PFSK-1 (cell line): ENCODE data around the gene UCP2. TPM values are rescaled to one million over a fixed set of nuclear protein-coding genes. Genes with fewer than 3 reads are reported as not detected.

ENCODE experiments used
- FOXP2 ChIP-seq: optimal IDR thresholded peaks from 2 replicates; pipeline ENCODE3; 2011; ENCODE audit warnings: borderline replicate concordance, control low read depth, inconsistent platforms; ENCODE audit not compliant: insufficient read depth; ENCODE audit errors: extremely low read length, extremely low read depth
- POLR2AphosphoS5 ChIP-seq: IDR thresholded peaks from 2 replicates; pipeline ENCODE4 v1.6.1; 2012; ENCODE audit warnings: low read depth, mild to moderate bottlenecking, control low read depth, low read length, moderate library complexity
- REST ChIP-seq, 2 experiments: IDR thresholded peaks; 2 replicates each; pipeline versions ENCODE4 v1.6.1 to v1.8.0; 2011 to 2012; ENCODE audit warnings: low read depth in 2 of 2, low read length in 2 of 2, control low read depth in 1 of 2, inconsistent platforms in 1 of 2, mild to moderate bottlenecking in 1 of 2, moderate library complexity in 1 of 2; ENCODE audit not compliant: insufficient read depth in 1 of 2
- SIN3A ChIP-seq: IDR thresholded peaks from 2 replicates; pipeline ENCODE4 v1.6.1; 2012; ENCODE audit warnings: mild to moderate bottlenecking, low read length, moderate library complexity, borderline replicate concordance; ENCODE audit not compliant: insufficient read depth
- TAF1 ChIP-seq: IDR thresholded peaks from 2 replicates; pipeline ENCODE4 v1.6.1; 2012; ENCODE audit warnings: low read length, control low read depth, borderline replicate concordance; ENCODE audit not compliant: insufficient read depth
- polyA plus RNA-seq: library from polyadenylated mRNA; unstranded; fragments of >200 nt; gene quantifications from one replicate; pipeline ENCODE4 v1.2.1, GENCODE V29; 2012; ENCODE audit warnings: low read depth, missing spikeins; ENCODE audit not compliant: insufficient read length

The UCP2 gene, protein sequence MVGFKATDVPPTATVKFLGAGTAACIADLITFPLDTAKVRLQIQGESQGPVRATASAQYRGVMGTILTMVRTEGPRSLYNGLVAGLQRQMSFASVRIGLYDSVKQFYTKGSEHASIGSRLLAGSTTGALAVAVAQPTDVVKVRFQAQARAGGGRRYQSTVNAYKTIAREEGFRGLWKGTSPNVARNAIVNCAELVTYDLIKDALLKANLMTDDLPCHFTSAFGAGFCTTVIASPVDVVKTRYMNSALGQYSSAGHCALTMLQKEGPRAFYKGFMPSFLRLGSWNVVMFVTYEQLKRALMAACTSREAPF
- not detected for polyA plus RNA-seq

GRCh38 chr11:73982595-73982989, at the start of gene UCP2:
Gene UCP2 (minus strand): TSS chr11:73982843. CDS start chr11:73978378, 4,465 bp downstream.
- TF ChIP-seq FOXP2: no peak
- no peak for TF ChIP-seq POLR2AphosphoS5
- no peak for TF ChIP-seq SIN3A
- no peak for TF ChIP-seq TAF1
- TF ChIP-seq REST (IDR thresholded peaks at IDR 0.05; ENCODE audit: insufficient read depth in 1 of 2, low read depth in 2 of 2, low read length in 2 of 2): no peak

DNA sequence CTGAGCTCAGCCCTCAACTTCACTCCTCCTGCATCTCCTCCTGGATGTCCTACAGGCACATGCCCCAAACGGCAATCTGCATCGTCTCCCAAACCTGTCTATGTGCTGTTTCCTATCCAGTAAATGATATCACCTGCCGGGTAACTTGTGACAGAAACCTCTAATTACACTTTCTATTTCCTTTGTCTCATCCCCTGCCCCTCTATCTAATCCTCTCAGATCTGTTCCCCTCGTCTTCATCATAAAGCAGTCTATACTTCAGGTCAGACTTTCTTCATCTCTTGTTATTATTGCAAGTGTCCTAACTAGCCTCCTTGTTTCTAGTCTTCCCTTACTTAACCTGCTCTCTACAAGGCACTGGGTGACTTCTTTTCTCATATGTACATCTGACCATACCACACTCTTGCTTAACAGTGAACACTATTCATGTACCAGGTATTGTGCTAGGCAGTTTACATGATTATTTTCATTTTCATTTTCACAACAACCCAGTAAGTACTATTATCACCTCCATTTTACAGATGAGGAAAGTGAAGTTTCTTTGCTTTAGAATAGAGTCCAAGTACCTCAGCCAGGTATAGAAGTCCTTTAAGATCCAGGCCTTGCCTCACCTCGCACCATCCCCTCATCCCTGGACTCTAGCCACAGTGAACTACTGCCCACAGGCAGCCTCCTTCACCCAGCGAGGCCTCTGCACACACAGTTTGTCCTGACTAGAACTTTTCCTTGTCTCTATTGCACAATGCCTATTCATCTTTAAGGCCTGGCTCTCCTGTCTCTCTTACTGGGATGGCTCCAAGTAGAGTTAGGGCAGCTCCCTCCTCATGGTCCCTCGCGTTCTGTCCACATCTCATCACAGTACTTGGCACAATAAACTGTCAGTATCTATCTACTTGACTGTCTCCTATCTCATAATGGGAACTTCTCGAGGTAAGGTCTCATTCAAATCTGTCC, 48.4 kb upstream of the UCP2 start:
- TF ChIP-seq REST (IDR thresholded peaks at IDR 0.05; ENCODE audit: insufficient read depth in 1 of 2, low read depth in 2 of 2, low read length in 2 of 2) (no peak), POLR2AphosphoS5 (no peak), FOXP2 (no peak), TAF1 (no peak), SIN3A (no peak)

GRCh38 chr11:74025467-74026166, 43.0 kb upstream of the UCP2 start:
- no peak for TF ChIP-seq TAF1
- TF ChIP-seq POLR2AphosphoS5: no peak
- no peak for TF ChIP-seq SIN3A
- TF ChIP-seq REST (IDR thresholded peaks at IDR 0.05; ENCODE audit: insufficient read depth in 1 of 2, low read depth in 2 of 2, low read length in 2 of 2): no peak
- no peak for TF ChIP-seq FOXP2

- TF ChIP-seq TAF1 (no peak), SIN3A (no peak), FOXP2 (no peak), REST (IDR thresholded peaks at IDR 0.05; ENCODE audit: insufficient read depth in 1 of 2, low read depth in 2 of 2, low read length in 2 of 2) (no peak), POLR2AphosphoS5 (no peak)
These were observed 41.8 kb upstream of the UCP2 start for GRCh38 chr11:74024261-74025029.
